ENCODE measurements around the gene SLC12A2.

DNA sequence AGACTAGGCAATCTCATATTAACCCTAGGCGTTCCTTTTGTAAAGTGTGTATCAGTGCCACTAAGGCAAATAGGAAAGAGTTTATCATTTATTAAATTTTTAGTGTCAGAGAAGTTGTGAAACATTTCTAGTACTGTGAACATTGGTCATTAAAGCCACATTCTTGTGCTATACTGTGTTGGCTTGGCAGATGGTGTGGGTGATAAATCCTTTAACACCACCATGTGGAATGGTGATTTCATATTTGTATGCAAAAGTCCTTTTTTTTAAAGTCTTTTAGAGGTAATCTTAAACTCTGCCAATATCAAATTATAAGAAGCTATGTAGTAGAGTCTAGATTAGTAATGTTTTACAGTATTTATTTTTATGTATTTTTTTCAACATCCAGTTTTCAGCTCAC, 18.1 kb downstream of the SLC12A2 start:
- TF ChIP-seq, protein P1, sequence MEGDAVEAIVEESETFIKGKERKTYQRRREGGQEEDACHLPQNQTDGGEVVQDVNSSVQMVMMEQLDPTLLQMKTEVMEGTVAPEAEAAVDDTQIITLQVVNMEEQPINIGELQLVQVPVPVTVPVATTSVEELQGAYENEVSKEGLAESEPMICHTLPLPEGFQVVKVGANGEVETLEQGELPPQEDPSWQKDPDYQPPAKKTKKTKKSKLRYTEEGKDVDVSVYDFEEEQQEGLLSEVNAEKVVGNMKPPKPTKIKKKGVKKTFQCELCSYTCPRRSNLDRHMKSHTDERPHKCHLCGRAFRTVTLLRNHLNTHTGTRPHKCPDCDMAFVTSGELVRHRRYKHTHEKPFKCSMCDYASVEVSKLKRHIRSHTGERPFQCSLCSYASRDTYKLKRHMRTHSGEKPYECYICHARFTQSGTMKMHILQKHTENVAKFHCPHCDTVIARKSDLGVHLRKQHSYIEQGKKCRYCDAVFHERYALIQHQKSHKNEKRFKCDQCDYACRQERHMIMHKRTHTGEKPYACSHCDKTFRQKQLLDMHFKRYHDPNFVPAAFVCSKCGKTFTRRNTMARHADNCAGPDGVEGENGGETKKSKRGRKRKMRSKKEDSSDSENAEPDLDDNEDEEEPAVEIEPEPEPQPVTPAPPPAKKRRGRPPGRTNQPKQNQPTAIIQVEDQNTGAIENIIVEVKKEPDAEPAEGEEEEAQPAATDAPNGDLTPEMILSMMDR (IDR thresholded peaks at IDR 0.05): no peak
- no peak for TF ChIP-seq POLR2A (IDR thresholded peaks at IDR 0.05)

All from uterus (tissue), 2 donors.